Cerebellar cortex (tissue), 1 donor: ENCODE data around the gene PRPF19.
A peak's percentile ranks its signal among the peaks of the same experiment; 100 is the strongest.

Experiments used
- DNase-seq: peaks from one replicate; pipeline ENCODE4 v3.0.0-alpha.2; 2015; ENCODE audit warnings: low spot score

The PRPF19 gene

DNA sequence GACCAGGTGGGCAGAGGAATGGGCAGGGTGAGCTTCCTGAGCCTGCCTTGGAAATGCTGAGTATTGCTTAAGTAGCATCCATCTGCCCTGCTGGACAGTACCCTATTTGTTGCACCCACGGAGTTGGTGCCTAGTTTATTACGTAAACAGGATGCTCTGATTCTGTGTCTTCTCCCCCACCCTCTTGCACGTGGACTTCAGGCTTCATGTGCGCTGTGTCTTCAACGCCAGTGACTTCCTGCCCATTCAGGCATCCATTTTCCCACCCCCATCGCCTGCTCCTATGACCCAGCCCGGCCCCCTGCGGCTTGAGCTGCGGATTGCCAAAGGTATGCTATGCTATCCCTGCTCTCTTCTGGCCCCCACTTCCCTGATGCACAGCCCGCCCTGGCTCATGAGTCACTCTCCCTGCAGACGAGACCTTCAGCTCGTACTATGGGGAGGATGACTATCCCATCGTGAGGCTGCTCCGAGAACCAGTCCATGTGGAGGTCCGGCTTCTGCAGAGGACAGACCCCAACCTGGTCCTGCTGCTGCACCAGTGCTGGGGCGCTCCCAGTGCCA is 33.3 kb downstream of the PRPF19 start:
- DNase-seq, result peak; percentile 61

DNA sequence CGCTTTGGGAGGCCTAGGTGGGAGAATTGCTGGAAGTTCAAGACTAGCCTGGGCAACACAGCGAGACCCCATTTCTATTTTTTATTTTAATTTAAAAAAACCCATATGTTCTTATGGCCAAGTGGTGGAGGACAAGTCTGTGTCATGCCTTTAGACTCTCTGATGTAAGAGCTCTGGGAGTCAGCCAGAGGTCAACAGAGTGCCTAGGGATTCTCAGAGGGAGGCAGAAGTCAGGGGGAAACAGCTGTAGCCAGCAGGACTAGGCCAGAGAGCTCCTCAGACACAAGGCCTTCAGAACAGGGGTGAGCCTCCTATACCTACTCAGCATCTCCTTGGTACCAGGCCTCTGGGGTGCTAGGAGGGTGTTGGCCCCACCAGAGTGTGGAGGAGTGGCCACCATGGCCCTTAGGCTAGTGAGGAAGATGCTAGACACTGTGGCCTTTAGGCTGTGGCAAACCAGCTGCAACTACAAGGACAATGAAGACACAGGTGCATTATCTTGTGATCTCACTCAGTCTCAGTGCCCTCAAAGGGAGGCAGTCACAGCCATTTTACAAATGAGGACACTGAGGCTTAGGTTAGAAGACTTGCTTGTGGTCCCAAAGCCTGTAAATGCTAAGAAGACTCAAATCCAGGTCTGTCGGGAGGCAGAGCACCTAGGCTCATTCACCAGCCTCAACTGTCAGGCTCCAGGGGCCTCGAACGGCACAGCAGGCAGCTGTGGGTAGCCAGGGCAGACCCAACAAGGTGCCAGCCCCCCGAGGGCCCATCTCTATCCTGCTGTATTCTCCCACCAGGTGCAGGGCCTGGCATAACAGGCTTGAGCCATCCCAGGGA is 34.0 kb downstream of the PRPF19 start:
- DNase-seq, result no peak

DNA sequence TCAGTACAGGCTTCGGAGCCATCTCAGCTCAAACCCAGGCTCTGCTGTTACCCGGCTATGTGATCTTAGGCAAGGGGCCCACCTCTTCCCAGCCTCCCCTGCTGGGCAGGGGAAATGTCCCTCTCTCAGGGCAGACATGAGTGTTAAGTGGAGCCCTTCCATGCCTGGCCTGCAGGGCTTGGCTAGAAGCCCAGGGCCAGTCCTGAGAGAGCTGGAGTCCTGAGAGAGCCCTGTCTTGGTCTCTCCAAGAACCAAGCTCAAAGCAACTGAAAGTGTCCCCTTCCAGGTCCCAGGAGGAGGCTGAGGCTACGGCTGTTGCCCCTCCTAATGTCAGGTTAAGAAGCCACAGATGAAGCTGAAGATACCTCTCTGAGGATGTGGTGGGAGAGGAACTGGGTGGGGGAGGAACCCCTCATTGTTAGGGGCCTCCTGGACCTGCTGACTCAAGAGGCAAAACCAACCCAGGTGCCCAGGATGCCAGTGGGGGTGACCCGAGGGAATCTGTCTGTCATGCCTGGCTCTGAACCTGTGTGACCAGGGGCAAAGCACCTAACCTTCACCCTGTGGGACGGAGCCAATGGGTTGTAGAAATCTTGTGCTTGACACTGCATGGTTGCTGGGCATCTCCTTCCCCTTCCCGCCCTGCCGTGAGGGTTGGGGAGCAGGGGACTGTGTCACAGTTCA is 34.9 kb downstream of the PRPF19 start:
- no peak for DNase-seq

DNA sequence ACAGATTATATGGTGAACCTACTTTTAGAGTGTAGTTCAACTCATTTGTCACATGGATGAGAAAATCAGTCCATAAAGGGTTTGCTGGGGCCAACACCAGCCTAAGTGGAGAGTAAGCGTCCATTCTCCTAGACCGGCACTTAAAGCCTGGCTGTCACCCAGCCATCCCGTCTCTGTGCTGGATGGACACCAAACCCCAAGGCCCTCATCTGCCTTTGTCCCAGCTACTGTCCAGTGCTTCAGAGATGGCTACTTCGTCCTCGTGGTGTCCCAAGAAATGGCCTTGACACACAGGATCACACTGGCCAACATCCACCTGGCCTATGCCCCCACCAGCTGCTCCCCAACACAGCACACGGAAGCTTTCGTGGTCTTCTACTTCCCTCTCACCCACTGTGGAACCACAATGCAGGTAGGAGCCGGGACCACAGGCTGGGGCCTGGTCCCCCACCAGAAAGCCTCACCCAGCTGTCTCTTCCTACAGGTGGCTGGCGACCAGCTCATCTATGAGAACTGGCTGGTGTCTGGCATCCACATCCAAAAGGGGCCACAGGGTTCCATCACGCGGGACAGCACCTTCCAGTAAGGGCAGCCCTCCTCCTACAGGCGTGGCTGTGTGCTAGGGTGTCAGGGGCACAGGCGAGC is 35.5 kb downstream of the PRPF19 start:
- DNase-seq, result no peak

DNA sequence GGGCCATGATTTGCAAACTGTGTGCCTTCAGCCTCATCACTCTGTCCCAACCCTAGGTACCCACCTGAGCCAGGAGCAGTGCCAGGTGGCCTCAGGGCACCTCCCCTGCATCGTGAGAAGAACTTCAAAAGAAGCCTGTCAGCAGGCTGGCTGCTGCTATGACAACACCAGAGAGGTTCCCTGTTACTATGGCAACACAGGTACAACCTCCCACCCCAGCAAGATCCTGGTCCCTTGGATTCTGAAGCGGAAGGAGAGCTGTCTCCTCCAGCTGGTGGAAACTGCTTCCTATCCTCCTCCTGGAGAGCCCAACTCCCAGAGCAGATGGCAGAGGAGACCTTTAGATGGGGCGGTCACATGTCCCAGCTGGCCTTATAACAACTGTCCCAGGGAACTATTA is 36.1 kb downstream of the PRPF19 start:
- DNase-seq, result peak; percentile 63

DNA sequence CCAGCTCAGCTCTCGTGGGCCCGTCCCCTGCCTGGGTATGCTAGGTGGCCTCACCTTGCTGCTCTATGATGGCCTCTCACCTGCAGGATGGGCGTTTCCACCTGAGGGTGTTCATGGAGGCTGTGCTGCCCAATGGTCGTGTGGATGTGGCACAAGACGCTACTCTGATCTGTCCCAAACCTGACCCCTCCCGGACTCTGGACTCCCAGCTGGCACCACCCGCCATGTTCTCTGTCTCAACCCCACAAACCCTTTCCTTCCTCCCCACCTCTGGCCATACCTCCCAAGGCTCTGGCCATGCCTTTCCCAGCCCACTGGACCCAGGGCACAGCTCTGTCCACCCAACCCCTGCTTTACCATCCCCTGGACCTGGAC is 36.9 kb downstream of the PRPF19 start:
- no peak for DNase-seq

DNA sequence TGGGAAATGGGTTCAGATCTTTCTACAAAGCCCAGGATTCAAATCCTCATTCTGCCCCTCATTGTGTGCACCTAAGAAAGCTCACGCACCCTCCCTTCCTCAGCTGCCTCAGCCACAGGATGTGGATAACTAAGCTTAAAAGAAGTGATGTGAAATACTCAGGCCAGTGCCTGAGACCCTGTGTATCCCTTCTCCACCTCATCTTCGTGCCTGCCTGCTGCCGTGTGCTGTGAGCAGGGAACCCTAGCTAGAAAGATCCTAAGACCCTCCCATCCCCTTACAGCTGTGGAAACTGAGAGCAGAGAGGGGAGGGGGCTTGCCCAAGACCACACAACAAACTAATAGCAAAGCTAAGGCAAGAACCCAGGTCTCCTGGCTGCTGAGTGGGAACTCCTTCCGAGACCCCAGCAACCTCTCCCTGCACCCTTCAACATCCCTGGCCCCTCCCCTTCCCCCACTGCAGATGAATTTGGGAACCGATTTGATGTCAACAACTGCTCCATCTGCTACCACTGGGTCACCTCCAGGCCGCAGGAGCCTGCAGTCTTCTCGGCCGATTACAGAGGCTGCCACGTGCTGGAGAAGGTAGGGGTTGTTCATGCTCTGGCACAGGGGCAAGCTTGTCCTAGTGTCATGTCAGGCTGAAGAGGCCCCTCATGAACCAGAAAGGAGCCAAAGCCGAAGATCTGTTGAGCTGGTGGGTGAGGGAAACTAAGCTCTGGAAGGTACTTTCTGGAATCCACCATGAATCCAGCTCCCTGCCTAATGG is 37.5 kb downstream of the PRPF19 start:
- no peak for DNase-seq

DNA sequence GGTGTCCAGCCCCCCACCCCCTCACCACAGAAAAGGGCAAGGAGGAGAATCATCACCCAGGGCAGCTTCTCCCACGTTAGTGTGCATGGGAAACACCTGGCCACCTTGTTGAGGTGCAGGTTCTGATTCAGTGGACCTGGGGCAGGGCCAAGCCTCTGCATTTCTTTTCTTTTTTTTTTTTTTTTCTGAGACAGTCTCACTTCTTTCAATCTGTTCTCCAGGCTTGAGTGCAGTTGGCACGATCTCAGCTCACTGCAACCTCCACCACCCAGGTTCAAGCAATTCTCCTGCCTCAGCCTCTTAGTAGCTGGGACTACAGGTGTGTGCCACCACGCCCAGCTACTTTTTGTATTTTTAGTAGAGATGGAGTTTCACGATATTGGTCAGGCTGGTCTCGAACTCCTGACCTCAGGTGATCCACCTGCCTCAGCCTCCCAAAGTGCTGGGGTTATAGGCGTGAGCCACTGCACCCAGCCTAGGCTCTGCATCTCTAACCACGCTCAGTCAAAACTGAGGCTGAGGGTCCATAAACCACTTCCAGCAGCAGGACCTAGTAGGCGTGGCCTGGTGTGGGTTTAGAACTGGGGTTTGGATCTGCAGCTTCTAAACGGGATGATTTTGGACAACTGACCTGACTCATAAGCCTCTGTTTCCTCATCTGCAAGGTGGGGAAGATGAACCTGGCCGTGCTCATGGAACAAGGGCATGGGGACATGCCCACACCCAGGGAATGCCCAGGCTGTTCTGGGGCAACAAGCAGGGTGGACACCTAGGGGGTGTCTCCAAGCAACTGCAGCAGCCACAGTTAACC is 38.3 kb downstream of the PRPF19 start:
- no peak for DNase-seq

DNA sequence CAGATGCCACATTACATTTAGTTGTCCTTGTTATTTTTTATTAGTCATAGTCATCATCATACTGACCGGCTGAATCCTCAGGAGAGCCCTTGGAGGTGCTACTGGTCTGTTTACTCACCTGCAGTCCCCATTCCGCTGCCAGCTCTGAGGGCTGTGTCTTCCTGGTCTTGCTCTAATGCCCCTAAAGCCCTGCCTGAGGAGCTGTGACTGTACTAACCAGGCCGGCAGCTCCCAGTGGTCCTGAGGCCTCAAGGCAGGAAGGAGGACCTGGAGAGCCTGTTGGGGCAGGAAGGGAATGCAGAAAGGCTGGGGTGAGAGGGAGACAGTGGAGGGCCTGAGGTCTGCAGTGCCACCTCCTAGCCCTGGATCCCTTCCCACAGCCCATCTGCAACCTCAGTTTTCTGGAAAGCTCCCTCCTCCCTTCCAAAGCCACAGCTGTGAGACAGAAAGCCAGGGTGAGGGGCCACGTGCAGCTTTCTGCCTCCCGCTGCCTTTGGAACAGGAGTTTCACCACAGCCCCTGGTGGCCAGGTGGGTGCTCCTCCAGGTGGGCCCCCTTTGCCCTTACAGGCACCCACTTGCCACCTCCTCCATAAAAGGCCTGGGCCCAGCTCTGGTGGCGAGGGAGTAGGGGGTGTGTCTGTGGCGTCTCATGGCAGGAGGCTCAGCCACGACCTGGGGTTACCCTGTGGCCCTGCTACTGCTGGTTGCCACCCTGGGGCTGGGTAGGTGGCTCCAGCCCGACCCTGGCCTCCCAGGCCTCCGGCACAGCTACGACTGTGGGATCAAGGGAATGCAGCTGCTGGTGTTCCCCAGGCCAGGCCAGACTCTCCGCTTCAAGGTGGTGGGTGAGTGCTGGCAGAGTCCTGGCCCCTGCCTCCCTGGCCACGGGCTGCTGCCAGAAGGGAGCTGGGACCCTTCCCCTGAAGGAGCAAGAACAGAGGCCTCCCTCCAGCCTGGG is 39.2 kb downstream of the PRPF19 start, which contains the start of gene ZP1:
ZP1 (plus strand) TSS at position 632 of the 960 bp plus-strand sequence; CDS start at position 652, 20 bp downstream.
- no peak for DNase-seq

DNA sequence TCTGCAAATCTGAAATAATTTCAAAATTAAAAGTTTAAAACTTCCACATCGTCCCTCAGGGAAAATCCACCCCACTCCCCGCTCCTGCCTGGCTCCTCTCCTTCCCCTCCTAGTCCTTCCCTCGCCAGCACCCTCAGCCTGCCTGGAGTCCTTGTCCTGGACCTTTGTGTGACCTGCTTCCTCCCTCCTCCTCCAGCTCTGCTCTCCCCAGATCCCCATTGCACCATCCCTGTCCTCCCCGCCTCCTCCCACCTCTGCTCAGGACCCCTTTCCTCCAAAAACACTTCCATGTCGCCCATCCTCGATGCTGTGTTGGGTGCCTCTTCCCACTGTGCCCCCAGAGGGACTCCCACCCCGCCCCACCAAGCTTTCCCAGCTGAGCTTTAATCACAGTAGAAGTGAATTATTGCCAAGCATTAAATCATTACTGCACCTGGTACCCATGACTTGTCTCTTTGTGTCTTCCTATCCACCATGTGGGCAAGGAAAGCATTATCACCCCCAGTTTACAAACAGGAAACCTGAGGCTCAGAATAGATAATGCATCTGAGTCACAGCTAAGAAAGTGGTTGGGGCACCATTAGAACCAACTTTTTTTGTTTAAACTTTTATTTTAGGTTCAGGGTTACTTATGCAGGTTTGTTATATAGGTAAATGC is 41.4 kb downstream of the PRPF19 start:
- DNase-seq, result no peak

DNA sequence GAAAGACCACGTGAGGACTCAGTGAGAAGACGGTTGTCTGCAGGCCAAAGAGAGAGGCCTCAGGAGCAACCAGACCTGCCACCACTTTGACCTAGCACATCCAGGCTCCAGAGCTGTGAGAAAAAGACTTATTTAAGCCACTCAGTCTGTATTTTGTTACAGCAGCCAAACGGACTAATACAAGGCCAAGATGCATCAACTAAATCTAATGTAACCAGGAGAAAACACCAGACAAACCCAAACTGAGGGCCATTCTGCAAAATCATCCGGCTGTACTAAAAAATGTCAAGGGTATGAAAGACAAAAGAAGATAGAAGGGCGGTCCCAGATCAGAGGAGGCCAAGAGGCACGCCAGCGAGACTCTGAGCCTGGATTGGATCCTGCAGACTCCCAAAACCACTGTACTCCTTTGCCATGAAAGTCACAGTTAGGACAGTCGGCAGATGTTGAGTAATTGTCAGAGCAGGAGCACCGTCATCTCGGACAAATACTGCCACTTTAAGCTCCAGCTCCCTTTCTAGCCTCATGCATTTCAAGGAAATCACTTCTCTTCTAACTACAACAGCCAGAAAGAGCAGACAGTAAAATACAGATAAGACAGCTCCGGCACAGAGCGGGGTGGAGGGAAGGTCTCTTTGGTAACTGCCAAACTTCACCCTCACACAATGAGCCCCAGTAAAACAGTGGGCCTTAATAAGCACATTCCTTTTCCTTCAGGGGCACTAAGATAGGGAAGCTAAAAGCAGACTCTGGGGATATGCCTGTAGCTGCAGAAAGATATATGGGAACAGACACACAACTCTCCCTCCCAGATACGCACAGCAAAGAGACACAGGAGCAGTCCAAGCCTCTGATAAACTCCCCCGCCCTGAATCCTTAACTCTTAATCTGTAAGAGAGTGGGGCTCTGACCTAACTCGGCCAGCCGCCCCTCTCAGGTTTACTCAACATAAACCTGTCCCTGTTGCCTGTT is 42.5 kb downstream of the PRPF19 start:
- DNase-seq, result no peak

DNA sequence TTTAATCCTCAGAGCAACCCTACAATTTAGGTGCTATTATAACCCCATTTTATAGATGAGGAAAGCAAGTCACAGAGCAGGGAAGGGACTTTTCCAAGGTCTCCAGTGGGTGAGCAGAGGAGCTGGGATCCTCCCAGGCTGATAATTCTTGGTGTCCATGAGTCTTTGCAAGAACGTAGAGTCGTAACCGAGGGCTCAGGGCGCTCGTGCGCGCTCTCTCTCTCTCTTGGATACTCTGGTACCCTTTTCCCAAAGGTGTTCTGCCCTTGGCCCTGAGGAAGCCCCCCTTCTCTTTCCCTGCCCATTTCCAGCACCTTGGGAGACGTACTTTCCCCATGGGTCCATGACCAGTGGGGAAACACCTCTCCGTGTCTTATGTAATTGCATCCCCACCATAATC is 44.2 kb downstream of the PRPF19 start:
- DNase-seq, result no peak

DNA sequence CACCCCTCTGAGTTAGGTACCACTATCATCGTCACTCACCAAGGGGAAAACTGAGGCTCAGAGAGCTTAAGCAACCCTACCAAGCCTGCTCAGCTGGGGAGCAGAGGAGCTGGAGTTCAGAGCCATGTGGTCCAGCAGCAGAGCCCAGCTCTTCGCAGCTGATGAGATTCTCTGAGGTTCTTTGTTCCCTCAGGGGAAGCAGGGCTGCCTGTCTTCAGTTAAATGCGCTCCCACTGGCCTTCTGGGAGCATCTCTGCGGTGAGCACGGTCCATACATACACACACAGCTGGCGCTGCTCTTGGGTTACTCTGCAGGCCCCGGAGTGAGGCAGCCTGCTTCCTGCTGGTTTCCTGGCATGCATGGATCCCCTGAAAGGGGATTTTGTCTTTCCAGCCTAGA is 45.4 kb downstream of the PRPF19 start:
- DNase-seq, result no peak

DNA sequence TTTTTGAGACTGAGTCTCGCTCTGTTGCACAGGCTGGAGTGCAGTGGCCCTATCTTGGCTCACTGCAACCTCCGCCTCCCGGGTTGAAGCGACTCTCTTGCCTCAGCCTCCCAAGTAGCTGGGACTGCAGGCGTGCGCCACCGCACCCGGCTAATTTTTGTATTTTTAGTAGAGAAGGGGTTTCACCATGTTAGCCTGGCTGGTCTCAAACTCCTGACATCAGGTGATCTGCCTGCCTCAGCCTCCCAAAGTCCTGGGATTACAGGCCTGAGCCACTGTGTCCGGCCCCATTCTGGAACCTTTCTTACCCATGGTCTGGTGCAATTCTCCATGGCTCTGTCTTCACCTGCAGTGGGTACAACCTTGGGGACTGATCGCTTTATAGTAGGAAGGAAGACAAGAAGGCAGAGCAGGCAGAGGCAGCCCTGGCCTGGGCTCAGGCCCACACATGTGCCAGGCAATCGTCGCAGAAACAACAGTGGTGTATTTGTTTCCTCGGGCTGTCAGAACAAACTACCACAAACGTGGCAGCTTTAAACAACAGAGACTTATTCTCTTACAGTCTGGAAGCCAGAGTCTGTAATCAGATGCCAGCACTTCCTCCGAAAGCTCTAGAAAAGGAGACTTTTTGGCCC is 46.7 kb downstream of the PRPF19 start:
- no peak for DNase-seq

DNA sequence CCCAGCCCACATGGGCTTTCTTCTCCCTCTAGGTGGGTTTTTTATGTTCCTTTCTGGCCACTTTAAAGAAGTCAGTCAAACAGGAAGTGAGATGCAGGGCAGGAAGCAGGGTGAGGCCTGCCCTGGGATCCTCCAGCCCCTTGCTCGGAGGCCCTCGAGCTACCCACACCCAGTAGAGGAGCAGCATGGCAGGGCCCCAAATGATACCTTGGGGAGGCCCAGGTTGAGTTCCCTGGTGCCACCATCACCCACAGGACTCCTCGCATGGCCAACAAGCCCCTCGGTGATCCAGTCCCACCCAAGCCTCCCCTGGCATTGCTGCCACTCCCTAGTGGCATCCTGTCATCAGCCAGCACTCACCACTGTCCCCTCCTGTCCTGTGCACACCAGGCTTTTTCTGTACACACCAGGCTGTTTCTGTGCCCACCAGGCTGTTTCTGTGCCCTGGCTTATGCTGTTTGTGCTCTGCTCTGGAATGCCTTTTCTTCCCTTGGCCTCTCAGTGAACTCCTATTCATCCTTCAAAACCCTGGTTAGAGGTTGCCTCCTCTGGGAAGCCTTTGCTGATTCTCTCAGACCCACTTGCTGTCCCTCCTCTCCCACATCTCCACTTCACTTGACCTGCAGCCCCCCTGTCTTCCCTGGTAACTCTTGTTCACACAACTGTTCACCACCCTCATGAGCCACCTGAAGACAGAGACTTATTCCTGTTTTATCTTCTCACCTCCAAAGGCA is 47.5 kb downstream of the PRPF19 start:
- no peak for DNase-seq

DNA sequence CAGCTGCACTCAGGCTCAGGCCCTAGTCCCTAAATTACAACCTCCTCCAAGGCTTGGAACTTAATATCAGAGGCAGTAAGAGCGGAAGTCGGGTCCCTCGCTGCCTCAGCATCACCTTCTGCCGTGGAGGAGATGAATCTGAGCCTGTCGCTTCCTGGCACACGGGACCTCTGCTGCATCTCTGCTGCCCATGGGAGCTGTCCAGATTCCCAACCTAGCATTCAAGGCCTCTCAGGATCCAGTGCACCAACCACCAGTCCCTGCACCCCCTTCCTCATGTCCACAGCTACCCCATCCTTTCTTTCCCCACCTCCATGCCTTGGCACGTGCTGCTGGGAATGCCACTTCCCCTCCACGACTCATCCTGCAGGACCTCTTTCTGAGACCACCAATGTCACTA is 48.1 kb downstream of the PRPF19 start:
- no peak for DNase-seq
